GM18526 (cell line): Measurements from ENCODE around the gene HOXB5.

Experiments
- POLR2A ChIP-seq: IDR thresholded peaks from 3 replicates; pipeline ENCODE4 v1.6.1; 2011; ENCODE audit not compliant: insufficient read length; ENCODE audit errors: extremely low read depth

The HOXB5 gene

GRCh38 chr17:48583708-48584222, 9.8 kb downstream of the HOXB5 start:
- TF ChIP-seq POLR2A, result no peak

GRCh38 chr17:48582750-48583069, 10.9 kb downstream of the HOXB5 start:
- no peak for TF ChIP-seq POLR2A

GRCh38 chr17:48579760-48580554, 13.6 kb downstream of the HOXB5 start:
- TF ChIP-seq POLR2A, result no peak

- TF ChIP-seq POLR2A, result no peak
Measured at GRCh38 chr17:48579471-48579759, 14.2 kb downstream of the HOXB5 start.

- no peak for TF ChIP-seq POLR2A
Measured at GRCh38 chr17:48578616-48579470, 14.7 kb downstream of the HOXB5 start.

- no peak for TF ChIP-seq POLR2A
Measured at GRCh38 chr17:48577946-48578615, 15.5 kb downstream of the HOXB5 start, which contains the start of gene HOXB4. TSS of gene HOXB4 (minus strand) at chr17:48578350. CDS start at chr17:48578319, 31 bp downstream.

GRCh38 chr17:48577330-48577945, 16.1 kb downstream of the HOXB5 start:
- TF ChIP-seq POLR2A, result peak; percentile 24

- no peak for TF ChIP-seq POLR2A
Measured at GRCh38 chr17:48576479-48577309, 16.9 kb downstream of the HOXB5 start.

GRCh38 chr17:48575673-48576478, 17.7 kb downstream of the HOXB5 start:
- no peak for TF ChIP-seq POLR2A

- TF ChIP-seq POLR2A, result no peak
Measured at GRCh38 chr17:48575066-48575582, 18.5 kb downstream of the HOXB5 start.

GRCh38 chr17:48574505-48575065, 19.0 kb downstream of the HOXB5 start:
- TF ChIP-seq POLR2A, result no peak

GRCh38 chr17:48571826-48572417, 21.7 kb downstream of the HOXB5 start:
- TF ChIP-seq POLR2A, result no peak
